Lower lobe of right lung (tissue), 2 donors: ENCODE data around the gene FBXO34. TPM values are rescaled to one million over a fixed set of nuclear protein-coding genes. Genes with fewer than 3 reads are reported as not detected.

Experiments
- ATAC-seq, 2 donors: fragments of 200-7000 bp; cut with Tn5 transposase; one replicate each; pipeline ENCODE4 v1.9.1; 2020 to 2022; ENCODE audit warnings: mild to moderate bottlenecking in 2 of 2, moderate library complexity in 2 of 2
- DNase-seq: peaks from one replicate; pipeline ENCODE4 v3.0.0-alpha.2; 2020
- H3K27ac ChIP-seq: fragments of 200-600 bp; one replicate; pipeline ENCODE4 v1.8.0; 2022
- H3K27me3 ChIP-seq: fragments of 200-600 bp; one replicate; pipeline ENCODE4 v1.8.0; 2022; ENCODE audit warnings: low read depth
- H3K36me3 ChIP-seq: fragments of 200-600 bp; one replicate; pipeline ENCODE4 v1.8.0; 2022; ENCODE audit warnings: mild to moderate bottlenecking
- H3K4me1 ChIP-seq: fragments of 200-600 bp; one replicate; pipeline ENCODE4 v1.8.0; 2022
- H3K4me3 ChIP-seq: fragments of 200-600 bp; one replicate; pipeline ENCODE4 v1.8.0; 2022; ENCODE audit warnings: mild to moderate bottlenecking
- H3K9me3 ChIP-seq: fragments of 200-600 bp; one replicate; pipeline ENCODE4 v1.8.0; 2022
- CTCF ChIP-seq: fragments of 200-600 bp; IDR thresholded peaks from one replicate; pipeline ENCODE4 v1.8.0; 2022; ENCODE audit warnings: antibody characterized with exemption, mild to moderate bottlenecking
- intact Hi-C: fragments of 100-400 bp; cut with DNase I; formaldehyde crosslinking; loops from one replicate; pipeline ENCODE4 v1.11.0; 2022
- total RNA-seq: library from RNA; stranded (reverse); fragmentation: NEBNext Ultra II Directional; extraction: Animal tissue kit (Norgen Biotek cat#: 25700); gene quantifications from one replicate; pipeline ENCODE4 v1.2.1, GENCODE V29; 2021
- donor health status: DM: no; HTN: yes; CAD: no; lungs with severe emphysema.

Gene FBXO34
- total RNA-seq, 1 donor from 2014 or later = 34.7 TPM

- H3K4me1 ChIP-seq = peaks cover 8% of the 10 kb centered on the region
- no peak for TF ChIP-seq CTCF
- H3K36me3 ChIP-seq = peaks cover 35% of the 10 kb centered on the region
- no peak overlapping the region for H3K4me3 ChIP-seq
- no peak for ATAC-seq
- intact Hi-C loops = no loop called here
- H3K27ac ChIP-seq = no peak overlapping the region
- no peaks in the 10 kb centered on the region for H3K27me3 ChIP-seq
- no peak for DNase-seq
- no peaks in the 10 kb centered on the region for H3K9me3 ChIP-seq
Measured at GRCh38 chr14:55348766-55349453, 77.7 kb downstream of the FBXO34 start.

- intact Hi-C loops = no loop called here
- H3K9me3 ChIP-seq = no peaks in the 10 kb centered on the region
- peaks cover 37% of the 10 kb centered on the region for H3K36me3 ChIP-seq
- ATAC-seq (no peak), DNase-seq (no peak)
- TF ChIP-seq CTCF = no peak
- H3K4me3 ChIP-seq = no peak overlapping the region
- H3K27ac ChIP-seq = no peak overlapping the region
- no peaks in the 10 kb centered on the region for H3K27me3 ChIP-seq
- H3K4me1 ChIP-seq = peaks cover 15% of the 10 kb centered on the region
Measured at GRCh38 chr14:55349565-55349964, 78.3 kb downstream of the FBXO34 start.

GRCh38 chr14:55350461-55350860 lies 79.2 kb downstream of the FBXO34 start:
- no peaks in the 10 kb centered on the region for H3K27me3 ChIP-seq
- H3K9me3 ChIP-seq = no peaks in the 10 kb centered on the region
- H3K4me3 ChIP-seq = no peak overlapping the region
- H3K4me1 ChIP-seq = peaks cover 14% of the 10 kb centered on the region
- TF ChIP-seq CTCF = no peak
- H3K36me3 ChIP-seq = peaks cover 42% of the 10 kb centered on the region
- H3K27ac ChIP-seq = no peak overlapping the region
- DNase-seq = no peak
- intact Hi-C loops = no loop called here
- ATAC-seq = no peak

- TF ChIP-seq CTCF = no peak
- Histone ChIP-seq H3K27ac (no peak overlapping the region), H3K4me1 (peaks cover 10% of the 10 kb centered on the region), H3K27me3 (no peaks in the 10 kb centered on the region), H3K4me3 (no peak overlapping the region), H3K9me3 (no peaks in the 10 kb centered on the region), H3K36me3 (peaks cover 45% of the 10 kb centered on the region)
- intact Hi-C loops = no loop called here
- DNase-seq (no peak), ATAC-seq (no peak)
Measured at GRCh38 chr14:55351111-55351510, 79.9 kb downstream of the FBXO34 start.

GRCh38 chr14:55352201-55352600 lies 81.0 kb downstream of the FBXO34 start:
- Histone ChIP-seq H3K27me3 (no peaks in the 10 kb centered on the region), H3K4me3 (no peak overlapping the region), H3K9me3 (no peaks in the 10 kb centered on the region), H3K36me3 (peaks cover 45% of the 10 kb centered on the region), H3K27ac (no peak overlapping the region), H3K4me1 (peaks cover 10% of the 10 kb centered on the region)
- ATAC-seq = no peak
- TF ChIP-seq CTCF = no peak
- intact Hi-C loops = no loop called here
- DNase-seq = no peak
